CD4-positive, CD25-positive, alpha-beta regulatory T cell (primary cell): ENCODE measurements around the gene ABCA13. TPM values are rescaled to one million over a fixed set of nuclear protein-coding genes. Genes with fewer than 3 reads are reported as not detected.

Source experiments
- ATAC-seq, 2 donors: fragments of 150-1000 bp; cut with Tn5 transposase; one replicate each; pipeline ENCODE4 v1.10.0; 2021; ENCODE audit warnings: low read depth in 2 of 2, moderate number of reproducible peaks in 2 of 2, moderate library complexity in 1 of 2
- DNase-seq, 3 donors: peaks; one replicate each; pipeline versions ENCODE4 v3.0.0 to v3.0.0-alpha.2; 2012 to 2022; ENCODE audit warnings: mixed read lengths in 1 of 3
- H3K27ac ChIP-seq: one replicate; pipeline ENCODE4 v1.7.0; 2013; ENCODE audit warnings: mild to moderate bottlenecking, low read length; ENCODE audit not compliant: insufficient read depth, poor library complexity, severe bottlenecking
- H3K27me3 ChIP-seq: one replicate; pipeline ENCODE4 v1.7.0; 2013; ENCODE audit warnings: low read length; ENCODE audit not compliant: control insufficient read depth, insufficient read depth
- H3K36me3 ChIP-seq: one replicate; pipeline ENCODE4 v1.7.0; 2013; ENCODE audit warnings: mild to moderate bottlenecking, low read length, moderate library complexity; ENCODE audit not compliant: control insufficient read depth, insufficient read depth
- H3K4me1 ChIP-seq: 2 replicates; pipeline ENCODE4 v1.7.0; 2013; ENCODE audit warnings: mild to moderate bottlenecking, low read length; ENCODE audit not compliant: insufficient read depth, control insufficient read depth, poor library complexity, severe bottlenecking
- H3K4me3 ChIP-seq: one replicate; pipeline ENCODE4 v1.7.0; 2013; ENCODE audit warnings: low read depth, mild to moderate bottlenecking, low read length, moderate library complexity
- H3K9me3 ChIP-seq, 2 experiments: 1 replicate in 1 of 2; 2 replicates in 1 of 2; pipeline ENCODE4 v1.7.0; 2013; ENCODE audit warnings: low read length in 2 of 2, mild to moderate bottlenecking in 1 of 2, moderate library complexity in 1 of 2; ENCODE audit not compliant: control insufficient read depth in 2 of 2
- H3K27ac Mint-ChIP-seq, 3 donors: one replicate each; pipeline ENCODE4 v1.8.0; 2020 to 2022; ENCODE audit warnings: mild to moderate bottlenecking in 3 of 3, mixed read lengths in 3 of 3, moderate library complexity in 2 of 3
- H3K27me3 Mint-ChIP-seq: one replicate; pipeline ENCODE4 v1.8.0; 2022; ENCODE audit warnings: mild to moderate bottlenecking, mixed read lengths
- H3K36me3 Mint-ChIP-seq: one replicate; pipeline ENCODE4 v1.8.0; 2020; ENCODE audit warnings: mixed read lengths
- H3K4me1 Mint-ChIP-seq, 4 donors: one replicate each; pipeline ENCODE4 v1.8.0; 2020 to 2022; ENCODE audit warnings: mixed read lengths in 4 of 4, mild to moderate bottlenecking in 1 of 4
- H3K4me3 Mint-ChIP-seq, 4 donors: one replicate each; pipeline ENCODE4 v1.8.0; 2020 to 2022; ENCODE audit warnings: mild to moderate bottlenecking in 4 of 4, mixed read lengths in 4 of 4, moderate library complexity in 3 of 4
- H3K9me3 Mint-ChIP-seq, 7 donors: one replicate each; pipeline ENCODE4 v1.8.0; 2020 to 2022; ENCODE audit warnings: mixed read lengths in 7 of 7, mild to moderate bottlenecking in 3 of 7, moderate library complexity in 2 of 7
- polyA plus RNA-seq, 4 donors: library from polyadenylated mRNA; unstranded; fragments of 300-500 nt; fragmentation: Illumina TruSeq; gene quantifications; one replicate each; pipeline ENCODE4 v1.2.3, GENCODE V29; 2021
- total RNA-seq: library from RNA; stranded (reverse); gene quantifications from one replicate; pipeline ENCODE4 v1.2.3, GENCODE V29; 2022

The ABCA13 gene
- total and polyA plus RNA-seq, 5 donors from 2014 or later, result 1.1 TPM; not detected in 4

DNA sequence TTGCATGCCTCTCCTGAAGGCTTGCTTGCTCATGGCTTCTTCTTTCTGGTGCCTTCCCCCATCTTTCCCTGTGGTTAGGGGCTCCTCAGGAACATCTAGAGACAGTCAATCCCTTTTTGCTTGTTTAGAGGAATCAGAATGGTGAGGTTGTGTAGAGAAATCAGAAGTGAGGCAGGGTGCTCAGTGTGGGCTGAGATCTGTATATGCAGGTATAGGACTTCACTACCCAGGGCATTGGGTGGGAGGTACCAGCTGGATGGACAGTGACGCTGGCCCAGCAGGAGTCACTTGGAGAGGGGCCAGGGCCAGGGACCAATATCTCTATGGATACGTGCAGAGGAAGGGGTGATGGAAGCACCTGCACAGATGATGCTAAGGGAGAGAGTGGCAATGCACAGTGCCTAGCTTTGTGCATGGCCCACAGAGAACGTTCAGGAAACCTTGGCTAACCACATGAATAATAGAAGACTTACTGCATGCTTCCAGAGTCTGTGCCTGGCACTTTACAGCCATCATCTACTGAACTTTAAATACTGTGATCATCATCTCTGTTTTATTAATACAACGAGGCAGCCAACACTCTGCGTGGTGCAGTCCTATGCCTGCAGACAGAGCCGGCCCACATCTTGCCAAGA lies 255.2 kb downstream of the ABCA13 start:
- Histone ChIP-seq H3K9me3 (no peaks in the 10 kb centered on the region), H3K36me3 (no peaks in the 10 kb centered on the region), H3K4me3 (no peak overlapping the region), H3K4me1 (no peaks in the 10 kb centered on the region), H3K27ac (no peak overlapping the region), H3K27me3 (no peaks in the 10 kb centered on the region)
- Mint-ChIP-seq H3K4me1 (no peaks in the 10 kb centered on the region), H3K27ac (no peak overlapping the region), H3K4me3 (no peak overlapping the region), H3K27me3 (no peaks in the 10 kb centered on the region), H3K36me3 (no peaks in the 10 kb centered on the region), H3K9me3 (peaks cover 0 to 9% (median 0%) of the 10 kb centered on the region in 7 donors)
- DNase-seq (no peak), ATAC-seq (no peak)

DNA sequence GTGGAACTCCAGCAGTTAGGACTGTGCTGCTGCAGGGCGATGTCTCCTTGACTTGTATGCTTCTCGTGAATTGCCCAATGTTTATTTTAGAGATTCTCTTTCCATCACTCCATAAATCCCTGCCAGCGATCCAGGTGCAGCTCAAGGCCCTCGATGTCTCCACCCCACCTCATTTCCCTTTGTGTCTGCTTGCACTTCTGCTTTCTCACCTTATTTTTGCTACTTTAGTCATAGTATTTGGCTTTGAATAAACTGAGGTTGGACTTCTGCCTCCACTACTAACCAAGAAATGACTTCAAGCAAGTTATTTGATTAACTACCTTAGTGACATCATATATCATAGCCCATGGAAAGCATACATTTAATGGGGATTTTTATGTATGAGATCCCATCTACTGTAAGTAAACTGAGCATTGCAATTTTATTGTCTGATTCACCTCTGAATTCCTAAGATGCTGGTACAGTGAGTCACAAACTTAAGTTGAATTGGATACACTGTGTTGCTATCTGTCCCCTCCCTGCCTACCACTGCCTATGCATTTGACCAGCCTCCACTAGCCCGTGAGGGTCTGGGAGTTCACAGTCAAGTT lies 255.8 kb downstream of the ABCA13 start:
- no peaks in the 10 kb centered on the region for H3K9me3 ChIP-seq
- H3K4me1 Mint-ChIP-seq, result no peaks in the 10 kb centered on the region
- H3K27ac ChIP-seq, result no peak overlapping the region
- H3K4me1 ChIP-seq, result no peaks in the 10 kb centered on the region
- H3K36me3 ChIP-seq, result no peaks in the 10 kb centered on the region
- H3K4me3 ChIP-seq, result no peak overlapping the region
- H3K27me3 Mint-ChIP-seq, result no peaks in the 10 kb centered on the region
- H3K27me3 ChIP-seq, result no peaks in the 10 kb centered on the region
- DNase-seq (no peak), ATAC-seq (no peak)
- no peaks in the 10 kb centered on the region for H3K36me3 Mint-ChIP-seq
- no peak overlapping the region for H3K4me3 Mint-ChIP-seq
- peaks cover 0 to 9% (median 0%) of the 10 kb centered on the region in 7 donors for H3K9me3 Mint-ChIP-seq
- no peak overlapping the region for H3K27ac Mint-ChIP-seq

DNA sequence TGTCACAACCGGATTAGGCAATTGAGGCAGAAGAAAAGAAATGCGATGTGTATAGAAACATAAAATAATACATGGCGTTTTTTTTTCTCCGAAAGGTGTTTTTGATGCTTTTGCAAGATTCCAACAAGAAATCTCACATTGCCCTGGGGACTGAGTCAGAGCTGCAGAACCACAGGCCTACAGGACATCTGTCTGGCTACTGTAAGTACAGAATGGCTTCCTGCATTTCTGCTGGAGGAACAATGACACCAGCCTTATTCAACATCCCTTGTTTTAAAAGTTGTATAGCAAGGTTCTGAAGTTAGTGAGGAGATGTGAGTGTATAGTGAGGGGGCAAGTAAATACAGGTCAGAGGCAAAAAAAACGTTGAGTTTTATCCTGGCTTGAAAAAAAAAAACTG lies 256.4 kb downstream of the ABCA13 start:
- Histone ChIP-seq H3K36me3 (no peaks in the 10 kb centered on the region), H3K9me3 (no peaks in the 10 kb centered on the region), H3K27me3 (no peaks in the 10 kb centered on the region), H3K4me3 (no peak overlapping the region), H3K4me1 (no peaks in the 10 kb centered on the region), H3K27ac (no peak overlapping the region)
- H3K36me3 Mint-ChIP-seq, result no peaks in the 10 kb centered on the region
- ATAC-seq, result no peak
- DNase-seq, result no peak
- no peaks in the 10 kb centered on the region for H3K4me1 Mint-ChIP-seq
- H3K27ac Mint-ChIP-seq, result no peak overlapping the region
- no peaks in the 10 kb centered on the region for H3K27me3 Mint-ChIP-seq
- H3K9me3 Mint-ChIP-seq, result peaks cover 0 to 9% (median 0%) of the 10 kb centered on the region in 7 donors
- no peak overlapping the region for H3K4me3 Mint-ChIP-seq

DNA sequence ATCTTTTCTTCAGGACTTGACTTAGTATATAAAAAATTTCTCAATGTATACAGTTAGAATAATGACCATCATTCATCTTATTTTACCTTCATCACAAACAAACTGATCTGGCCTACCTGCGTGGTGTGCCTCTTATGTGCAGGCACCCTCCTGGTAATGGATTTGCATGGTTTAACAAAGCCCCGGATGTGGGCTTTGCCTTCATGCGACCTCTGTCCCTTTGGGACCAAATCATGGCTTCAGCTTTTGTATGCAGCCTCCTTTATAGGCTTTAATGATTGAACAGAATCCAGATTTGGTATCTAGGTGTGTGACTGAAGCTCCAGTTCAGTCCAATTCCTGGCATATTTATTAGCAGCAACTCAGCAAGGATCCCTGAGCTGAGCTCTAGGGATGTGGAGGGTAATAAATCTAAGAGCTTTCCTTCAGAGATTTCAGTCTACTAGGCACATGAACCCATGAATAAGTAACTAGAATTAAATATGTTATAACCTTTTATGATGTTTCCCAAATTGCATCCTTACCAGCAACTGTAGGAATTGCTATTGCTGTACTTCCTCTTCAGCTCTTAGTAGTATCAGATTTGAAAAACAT lies 256.9 kb downstream of the ABCA13 start:
- H3K27ac Mint-ChIP-seq, result no peak overlapping the region
- no peaks in the 10 kb centered on the region for H3K36me3 Mint-ChIP-seq
- no peaks in the 10 kb centered on the region for H3K36me3 ChIP-seq
- no peaks in the 10 kb centered on the region for H3K4me1 ChIP-seq
- H3K27me3 ChIP-seq, result no peaks in the 10 kb centered on the region
- no peak overlapping the region for H3K27ac ChIP-seq
- DNase-seq (no peak), ATAC-seq (no peak)
- H3K4me1 Mint-ChIP-seq, result no peaks in the 10 kb centered on the region
- peaks cover 0 to 9% (median 0%) of the 10 kb centered on the region in 7 donors for H3K9me3 Mint-ChIP-seq
- no peaks in the 10 kb centered on the region for H3K9me3 ChIP-seq
- H3K4me3 Mint-ChIP-seq, result no peak overlapping the region
- no peaks in the 10 kb centered on the region for H3K27me3 Mint-ChIP-seq
- H3K4me3 ChIP-seq, result no peak overlapping the region

DNA sequence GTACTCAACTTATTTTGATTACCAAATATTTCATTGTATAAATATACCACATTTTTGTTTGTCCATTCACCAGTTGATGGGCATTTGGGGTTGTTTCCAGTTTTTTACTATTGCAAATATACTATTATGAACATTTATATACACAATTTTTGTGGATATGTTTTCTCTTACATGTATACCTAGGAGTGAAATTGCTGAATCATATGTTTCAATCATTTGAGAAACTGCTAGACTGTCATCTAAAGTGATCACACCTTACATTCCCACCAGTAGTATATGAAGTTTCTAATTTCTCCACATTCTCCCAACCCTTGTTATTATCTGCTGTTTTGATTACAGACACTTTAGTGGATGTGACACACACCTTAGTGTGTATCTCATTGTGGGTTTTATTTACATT lies 257.9 kb downstream of the ABCA13 start:
- Mint-ChIP-seq H3K4me1 (no peaks in the 10 kb centered on the region), H3K9me3 (peaks cover 0 to 9% (median 0%) of the 10 kb centered on the region in 7 donors), H3K27me3 (no peaks in the 10 kb centered on the region), H3K27ac (no peak overlapping the region), H3K4me3 (no peak overlapping the region), H3K36me3 (no peaks in the 10 kb centered on the region)
- Histone ChIP-seq H3K27me3 (no peaks in the 10 kb centered on the region), H3K9me3 (no peaks in the 10 kb centered on the region), H3K4me1 (no peaks in the 10 kb centered on the region), H3K4me3 (no peak overlapping the region), H3K36me3 (no peaks in the 10 kb centered on the region), H3K27ac (no peak overlapping the region)
- ATAC-seq, result no peak
- no peak for DNase-seq

DNA sequence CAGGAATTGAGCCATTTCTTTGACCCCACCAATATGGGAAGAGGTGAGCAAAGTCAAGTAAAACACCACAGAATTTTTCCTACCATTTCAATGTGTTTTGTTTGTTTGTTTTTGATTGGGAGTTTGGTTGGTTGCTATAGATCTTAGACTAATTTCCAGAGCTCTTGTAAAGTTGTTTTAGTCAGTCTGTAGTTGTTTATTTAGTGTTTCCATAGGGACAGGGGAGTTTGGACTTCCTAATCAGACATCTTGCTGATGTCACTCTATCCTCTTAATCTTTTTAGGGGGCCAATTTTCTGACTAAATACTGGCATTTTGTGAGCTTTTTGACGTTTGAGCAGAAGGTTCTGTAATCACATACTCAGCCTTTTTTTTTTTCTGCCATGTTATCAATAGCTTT lies 266.9 kb downstream of the ABCA13 start:
- no peaks in the 10 kb centered on the region for H3K36me3 ChIP-seq
- Mint-ChIP-seq H3K9me3 (peaks cover 0 to 5% (median 1%) of the 10 kb centered on the region in 7 donors), H3K4me1 (peaks cover 0 to 2% (median 0%) of the 10 kb centered on the region in 4 donors), H3K27me3 (no peaks in the 10 kb centered on the region), H3K27ac (no peak overlapping the region), H3K36me3 (no peaks in the 10 kb centered on the region), H3K4me3 (no peak overlapping the region)
- H3K4me1 ChIP-seq, result no peaks in the 10 kb centered on the region
- no peak for ATAC-seq
- no peaks in the 10 kb centered on the region for H3K27me3 ChIP-seq
- no peak overlapping the region for H3K27ac ChIP-seq
- no peak overlapping the region for H3K4me3 ChIP-seq
- no peaks in the 10 kb centered on the region for H3K9me3 ChIP-seq
- no peak for DNase-seq

DNA sequence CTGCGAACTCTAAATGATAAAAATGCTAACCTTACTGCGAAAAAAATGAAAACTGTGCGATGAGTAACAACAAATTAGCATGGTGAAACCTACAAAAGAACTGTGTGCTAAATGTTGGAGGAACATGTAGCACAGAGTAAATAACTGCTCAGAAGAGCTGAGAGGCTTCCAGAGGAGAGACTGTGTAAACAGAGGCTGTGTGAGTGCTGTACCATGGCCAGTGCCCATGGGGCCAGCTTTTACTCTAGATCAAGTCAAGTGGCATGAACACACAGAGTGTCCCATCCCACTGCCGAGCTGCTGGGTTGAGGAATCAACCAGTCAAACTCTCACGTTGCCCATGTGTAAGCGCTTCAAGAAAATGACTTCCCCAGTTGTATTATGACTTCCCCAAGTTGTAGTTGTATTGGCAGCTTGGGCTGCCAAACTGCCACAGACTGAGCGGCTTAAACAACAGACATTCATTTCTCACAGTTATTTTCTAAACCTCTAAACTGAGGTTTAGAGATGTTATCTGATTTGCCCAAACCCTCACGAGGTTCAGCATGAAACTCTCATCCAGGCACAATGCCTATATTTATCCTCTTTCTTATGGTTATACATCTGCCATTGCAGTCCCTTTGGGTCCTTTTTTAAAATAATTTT lies 270.7 kb downstream of the ABCA13 start:
- H3K4me3 Mint-ChIP-seq, result no peak overlapping the region
- no peak overlapping the region for H3K27ac ChIP-seq
- H3K36me3 Mint-ChIP-seq, result no peaks in the 10 kb centered on the region
- H3K4me3 ChIP-seq, result no peak overlapping the region
- no peaks in the 10 kb centered on the region for H3K36me3 ChIP-seq
- no peaks in the 10 kb centered on the region for H3K27me3 Mint-ChIP-seq
- DNase-seq (no peak), ATAC-seq (no peak)
- peaks cover 0 to 12% (median 3%) of the 10 kb centered on the region in 7 donors for H3K9me3 Mint-ChIP-seq
- no peaks in the 10 kb centered on the region for H3K27me3 ChIP-seq
- H3K27ac Mint-ChIP-seq, result no peak overlapping the region
- H3K4me1 Mint-ChIP-seq, result peaks cover 0 to 20% (median under 1%) of the 10 kb centered on the region in 4 donors
- no peaks in the 10 kb centered on the region for H3K4me1 ChIP-seq
- no peaks in the 10 kb centered on the region for H3K9me3 ChIP-seq
